ENCODE results near the gene POLR1B.

DNA sequence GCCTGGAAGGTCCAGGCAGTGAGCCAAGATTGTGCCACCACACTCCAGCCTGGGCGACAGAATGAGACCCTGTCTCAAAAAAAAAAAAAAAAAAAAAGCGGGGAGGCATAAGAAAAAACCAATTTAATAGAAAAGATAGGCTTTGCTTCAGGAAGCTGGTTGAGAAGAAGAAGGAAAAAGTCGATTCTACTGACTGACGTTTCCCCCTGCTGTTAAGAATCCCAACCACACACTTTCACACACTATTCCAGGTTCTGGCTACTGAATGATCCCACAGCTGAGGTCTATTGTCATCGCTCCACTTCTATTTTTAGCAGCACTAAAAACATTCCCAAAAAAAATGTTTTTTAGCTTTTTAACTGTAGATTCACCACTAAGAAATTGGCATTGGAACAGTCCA is 35.5 kb downstream of the POLR1B start:
- no peak for TF ChIP-seq POLR2A (IDR thresholded peaks at IDR 0.05)
- TF ChIP-seq, protein P1, sequence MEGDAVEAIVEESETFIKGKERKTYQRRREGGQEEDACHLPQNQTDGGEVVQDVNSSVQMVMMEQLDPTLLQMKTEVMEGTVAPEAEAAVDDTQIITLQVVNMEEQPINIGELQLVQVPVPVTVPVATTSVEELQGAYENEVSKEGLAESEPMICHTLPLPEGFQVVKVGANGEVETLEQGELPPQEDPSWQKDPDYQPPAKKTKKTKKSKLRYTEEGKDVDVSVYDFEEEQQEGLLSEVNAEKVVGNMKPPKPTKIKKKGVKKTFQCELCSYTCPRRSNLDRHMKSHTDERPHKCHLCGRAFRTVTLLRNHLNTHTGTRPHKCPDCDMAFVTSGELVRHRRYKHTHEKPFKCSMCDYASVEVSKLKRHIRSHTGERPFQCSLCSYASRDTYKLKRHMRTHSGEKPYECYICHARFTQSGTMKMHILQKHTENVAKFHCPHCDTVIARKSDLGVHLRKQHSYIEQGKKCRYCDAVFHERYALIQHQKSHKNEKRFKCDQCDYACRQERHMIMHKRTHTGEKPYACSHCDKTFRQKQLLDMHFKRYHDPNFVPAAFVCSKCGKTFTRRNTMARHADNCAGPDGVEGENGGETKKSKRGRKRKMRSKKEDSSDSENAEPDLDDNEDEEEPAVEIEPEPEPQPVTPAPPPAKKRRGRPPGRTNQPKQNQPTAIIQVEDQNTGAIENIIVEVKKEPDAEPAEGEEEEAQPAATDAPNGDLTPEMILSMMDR (IDR thresholded peaks at IDR 0.05), result no peak

All from testis (tissue), 2 donors.